Tibial nerve (tissue), 4 donors: ENCODE measurements around the gene SYCP2. TPM values are rescaled to one million over a fixed set of nuclear protein-coding genes. Genes with fewer than 3 reads are reported as not detected.

ENCODE experiments used
- DNase-seq, 2 donors: peaks; one replicate each; pipeline ENCODE4 v3.0.0-alpha.2; 2019; ENCODE audit warnings: low spot score in 2 of 2
- H3K27ac ChIP-seq, 4 donors: fragments of 200-600 bp; sonication (generic) in 3 of 4; one replicate each; pipeline ENCODE4 v1.5.1; 2017 to 2019; ENCODE audit warnings: mild to moderate bottlenecking in 1 of 4
- H3K27me3 ChIP-seq, 2 donors: fragments of 200-600 bp; sonication (generic) in 1 of 2; one replicate each; pipeline versions ENCODE4 v1.5.1 to v1.6.0; 2017 to 2019
- H3K36me3 ChIP-seq, 3 donors: fragments of 200-600 bp; sonication (generic); one replicate each; pipeline ENCODE4 v1.5.1; 2018 to 2019
- H3K4me1 ChIP-seq, 4 donors: fragments of 200-600 bp; sonication (generic) in 3 of 4; one replicate each; pipeline ENCODE4 v1.5.1; 2017 to 2019
- H3K4me3 ChIP-seq, 4 donors: fragments of 200-600 bp; sonication (generic) in 3 of 4; one replicate each; pipeline ENCODE4 v1.5.1; 2017 to 2019; ENCODE audit warnings: mild to moderate bottlenecking in 1 of 4, moderate library complexity in 1 of 4
- H3K9me3 ChIP-seq, 4 donors: fragments of 200-600 bp; sonication (generic) in 3 of 4; one replicate each; pipeline ENCODE4 v1.5.1; 2017 to 2019
- CTCF ChIP-seq, 5 experiments: fragments of 200-600 bp in 3 of 5; fragments of 450-650 bp in 2 of 5; sonication (generic) in 3 of 5; IDR thresholded peaks; one replicate each; pipeline ENCODE4 v1.5.1; 2016 to 2019; ENCODE audit warnings: antibody characterized with exemption in 5 of 5, mild to moderate bottlenecking in 3 of 5, moderate library complexity in 2 of 5
- EP300 ChIP-seq, 2 donors: sonication (generic); formaldehyde crosslinking; IDR thresholded peaks; one replicate each; pipeline ENCODE4 v1.6.1; 2017; ENCODE audit warnings: antibody characterized with exemption in 2 of 2, mild to moderate bottlenecking in 1 of 2
- POLR2A ChIP-seq, 2 donors: fragments of 450-650 bp; IDR thresholded peaks; one replicate each; pipeline ENCODE4 v1.6.1; 2017; ENCODE audit warnings: antibody characterized with exemption in 2 of 2, mild to moderate bottlenecking in 2 of 2, moderate library complexity in 2 of 2
- WGBS, 2 donors: methylation state at CpG; one replicate each; pipeline ENCODE4 v1.1.5; 2018; 5-methylcytosine and 5-hydroxymethylcytosine counted together
- total RNA-seq, 4 donors: library from RNA; depleted of rRNA; stranded (reverse); fragments of >200 nt; gene quantifications; one replicate each; pipeline ENCODE4 v1.1.0, GENCODE V29; 2016

SYCP2 gene
- total RNA-seq, 4 donors from 2014 or later: 3.1 to 4.2 (median 3.6) TPM

- no peaks in the 10 kb centered on the region for H3K27me3 ChIP-seq
- no peaks in the 10 kb centered on the region for H3K36me3 ChIP-seq
- no peak overlapping the region for H3K27ac ChIP-seq
- DNase-seq: no peak
- H3K4me1 ChIP-seq: no peaks in the 10 kb centered on the region
- H3K4me3 ChIP-seq: no peak overlapping the region
- TF ChIP-seq EP300 (IDR thresholded peaks at IDR 0.05) (no peak), CTCF (IDR thresholded peaks at IDR 0.05) (no peak), POLR2A (IDR thresholded peaks at IDR 0.05) (no peak)
- H3K9me3 ChIP-seq: no peaks in the 10 kb centered on the region
These were observed 7.5 kb downstream of the SYCP2 start for GRCh38 chr20:59925899-59926298.

- Histone ChIP-seq H3K36me3 (no peaks in the 10 kb centered on the region), H3K9me3 (no peaks in the 10 kb centered on the region), H3K27me3 (no peaks in the 10 kb centered on the region), H3K4me1 (no peaks in the 10 kb centered on the region), H3K27ac (no peak overlapping the region), H3K4me3 (no peak overlapping the region)
- TF ChIP-seq EP300 (IDR thresholded peaks at IDR 0.05): no peak
- no peak for TF ChIP-seq POLR2A (IDR thresholded peaks at IDR 0.05)
- no peak for TF ChIP-seq CTCF (IDR thresholded peaks at IDR 0.05)
- no peak for DNase-seq
- WGBS, 2 donors: 71 to 76% methylated on average over 1 of the region's 1 CpG
These were observed 8.1 kb downstream of the SYCP2 start for GRCh38 chr20:59925359-59925758.

- Histone ChIP-seq H3K9me3 (no peaks in the 10 kb centered on the region), H3K4me1 (no peaks in the 10 kb centered on the region), H3K36me3 (no peaks in the 10 kb centered on the region), H3K4me3 (no peak overlapping the region), H3K27ac (no peak overlapping the region), H3K27me3 (no peaks in the 10 kb centered on the region)
- 88% methylated on average over 1 of the region's 1 CpG for WGBS, 2 donors
- TF ChIP-seq POLR2A (IDR thresholded peaks at IDR 0.05): no peak
- no peak for TF ChIP-seq EP300 (IDR thresholded peaks at IDR 0.05)
- TF ChIP-seq CTCF (IDR thresholded peaks at IDR 0.05): no peak
- no peak for DNase-seq
These were observed 9.9 kb downstream of the SYCP2 start for GRCh38 chr20:59923514-59923913.

- H3K27me3 ChIP-seq: no peaks in the 10 kb centered on the region
- H3K9me3 ChIP-seq: no peaks in the 10 kb centered on the region
- TF ChIP-seq EP300 (IDR thresholded peaks at IDR 0.05) (no peak), POLR2A (IDR thresholded peaks at IDR 0.05) (no peak), CTCF (IDR thresholded peaks at IDR 0.05) (no peak)
- DNase-seq: no peak
- no peak overlapping the region for H3K27ac ChIP-seq
- no peak overlapping the region for H3K4me3 ChIP-seq
- H3K36me3 ChIP-seq: no peaks in the 10 kb centered on the region
- no peaks in the 10 kb centered on the region for H3K4me1 ChIP-seq
These were observed 12.5 kb downstream of the SYCP2 start for GRCh38 chr20:59920944-59921343.

DNA sequence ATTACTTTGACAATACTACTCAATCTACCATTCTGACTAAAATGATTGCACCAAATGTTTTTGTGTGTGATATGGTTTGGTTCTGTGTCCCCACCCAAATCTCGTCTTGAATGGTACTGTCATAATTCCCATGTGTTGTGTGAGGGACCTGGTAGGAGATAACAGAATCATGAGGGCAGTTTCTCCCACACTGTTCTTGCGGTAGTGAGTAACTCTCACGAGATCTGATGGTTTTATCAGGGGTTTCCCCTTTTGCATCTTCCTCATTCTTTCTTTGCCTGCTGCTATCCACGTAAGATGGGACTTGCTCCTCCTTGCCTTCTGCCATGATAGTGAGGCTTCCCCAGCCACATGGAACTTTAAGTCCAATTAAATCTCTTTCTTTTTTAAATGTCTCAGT lies 20.8 kb downstream of the SYCP2 start:
- TF ChIP-seq CTCF (IDR thresholded peaks at IDR 0.05): no peak
- TF ChIP-seq POLR2A (IDR thresholded peaks at IDR 0.05): no peak
- no peak for TF ChIP-seq EP300 (IDR thresholded peaks at IDR 0.05)

More for the DNA sequence above, 20.8 kb downstream of the SYCP2 start:
- 66 to 70% methylated on average over 4 of the region's 4 CpGs for WGBS, 2 donors
- H3K9me3 ChIP-seq: no peaks in the 10 kb centered on the region
- H3K4me3 ChIP-seq: no peak overlapping the region
- no peaks in the 10 kb centered on the region for H3K27me3 ChIP-seq
- H3K36me3 ChIP-seq: no peaks in the 10 kb centered on the region
- H3K27ac ChIP-seq: no peak overlapping the region
- no peaks in the 10 kb centered on the region for H3K4me1 ChIP-seq
- DNase-seq: no peak
